Breast epithelium (tissue), 4 donors: ENCODE measurements around the gene PGBD5. TPM values are rescaled to one million over a fixed set of nuclear protein-coding genes. Genes with fewer than 3 reads are reported as not detected.
A peak's percentile ranks its signal among the peaks of the same experiment; 100 is the strongest.

ENCODE experiments used
- DNase-seq, 2 donors: peaks; one replicate each; pipeline ENCODE4 v3.0.0-alpha.2; 2019; ENCODE audit warnings: low spot score in 2 of 2
- H3K27ac ChIP-seq, 2 donors: fragments of 200-600 bp; sonication (generic) in 1 of 2; one replicate each; pipeline ENCODE4 v1.5.1; 2016 to 2019; ENCODE audit warnings: mild to moderate bottlenecking in 1 of 2
- H3K27me3 ChIP-seq, 2 donors: fragments of 200-600 bp; sonication (generic) in 1 of 2; one replicate each; pipeline versions ENCODE4 v1.5.1 to v1.6.0; 2017 to 2019; ENCODE audit warnings: control low read depth in 1 of 2, mild to moderate bottlenecking in 1 of 2
- H3K36me3 ChIP-seq: fragments of 200-600 bp; one replicate; pipeline ENCODE4 v1.5.1; 2019
- H3K4me1 ChIP-seq, 2 donors: fragments of 200-600 bp; sonication (generic); one replicate each; pipeline ENCODE4 v1.5.1; 2016 to 2019; ENCODE audit warnings: control low read depth in 1 of 2
- H3K4me3 ChIP-seq, 3 donors: fragments of 200-600 bp; sonication (generic); 1 replicate in 2 of 3; 2 replicates in 1 of 3; pipeline ENCODE4 v1.5.1; 2016 to 2019; ENCODE audit warnings: mild to moderate bottlenecking in 3 of 3, moderate library complexity in 2 of 3
- H3K9me3 ChIP-seq, 2 donors: fragments of 200-600 bp; sonication (generic) in 1 of 2; one replicate each; pipeline ENCODE4 v1.5.1; 2016 to 2019; ENCODE audit warnings: control low read depth in 1 of 2
- CTCF ChIP-seq, 3 donors: fragments of 450-650 bp; IDR thresholded peaks; one replicate each; pipeline ENCODE4 v1.5.1; 2016 to 2017; ENCODE audit warnings: antibody characterized with exemption in 3 of 3, mild to moderate bottlenecking in 3 of 3, moderate library complexity in 3 of 3
- POLR2A ChIP-seq: fragments of 450-650 bp; IDR thresholded peaks from one replicate; pipeline ENCODE4 v1.6.1; 2016; ENCODE audit warnings: antibody characterized with exemption, mild to moderate bottlenecking, moderate library complexity
- POLR2AphosphoS5 ChIP-seq, 3 donors: sonication (generic); formaldehyde crosslinking; IDR thresholded peaks; one replicate each; pipeline ENCODE4 v1.6.1; 2017; ENCODE audit warnings: antibody characterized with exemption in 3 of 3
- intact Hi-C: fragments of 100-400 bp; cut with DNase I; formaldehyde crosslinking; loops from one replicate; pipeline ENCODE4 v1.15.1; 2023; ENCODE audit warnings: low total_unique reads
- total RNA-seq, 3 donors: library from RNA; depleted of rRNA; stranded (reverse); fragments of >200 nt; gene quantifications; one replicate each; pipeline ENCODE4 v1.1.0, GENCODE V29; 2016

PGBD5 gene
- total RNA-seq, 3 donors from 2014 or later: 0.48 to 0.98 (median 0.59) TPM

DNA sequence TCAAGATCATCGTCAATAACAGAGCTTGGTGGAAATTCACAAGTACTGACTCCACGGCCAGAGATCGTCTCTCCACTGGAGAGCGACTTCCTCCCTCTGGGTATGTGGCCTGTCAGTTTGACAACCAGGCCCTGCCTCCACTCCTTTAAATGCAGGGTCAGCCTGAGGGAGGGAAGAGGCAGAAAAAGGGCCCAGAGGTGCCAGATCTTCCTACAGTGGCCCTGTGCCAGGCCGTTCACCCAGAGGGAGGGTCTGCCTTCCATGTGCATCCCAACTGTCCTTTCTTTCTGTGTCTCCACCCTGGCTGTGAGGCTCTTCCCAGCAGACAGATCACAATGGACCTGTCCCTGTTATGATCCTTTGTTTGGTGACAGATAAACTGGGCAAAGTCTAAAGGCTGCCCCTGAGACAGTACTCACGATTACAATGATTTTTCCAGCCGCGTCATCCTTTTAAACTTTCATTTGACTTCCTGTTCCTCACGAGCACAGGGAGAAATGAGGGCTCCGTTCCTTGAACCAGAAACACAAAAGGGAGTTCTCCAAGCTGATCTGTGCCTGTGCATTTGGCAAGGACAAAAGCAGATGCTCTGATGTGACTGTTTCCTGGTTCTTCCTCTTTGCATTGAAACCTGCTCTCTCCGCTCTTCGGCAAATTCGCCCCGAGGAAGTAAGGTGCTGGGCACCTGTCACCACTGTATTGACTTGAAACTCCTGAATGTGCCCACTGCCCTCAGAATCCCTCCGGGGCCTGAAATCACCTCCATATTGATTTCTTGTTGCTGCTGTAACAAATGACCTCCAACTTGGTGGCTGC is 126.7 kb downstream of the PGBD5 start:
- Histone ChIP-seq H3K27me3 (no peaks in the 10 kb centered on the region), H3K4me3 (no peak overlapping the region), H3K27ac (no peak overlapping the region), H3K36me3 (no peaks in the 10 kb centered on the region), H3K4me1 (no peaks in the 10 kb centered on the region), H3K9me3 (no peaks in the 10 kb centered on the region)
- DNase-seq: peak in 1 of 2 donors; percentile 30
- intact Hi-C loops: no loop called here
- TF ChIP-seq POLR2AphosphoS5 (IDR thresholded peaks at IDR 0.05) (no peak), CTCF (IDR thresholded peaks at IDR 0.05) (no peak), POLR2A (no peak)

- intact Hi-C loops: no loop called here
- DNase-seq: no peak
- Histone ChIP-seq H3K27me3 (no peaks in the 10 kb centered on the region), H3K9me3 (no peaks in the 10 kb centered on the region), H3K4me1 (no peaks in the 10 kb centered on the region), H3K27ac (no peak overlapping the region), H3K36me3 (no peaks in the 10 kb centered on the region), H3K4me3 (no peak overlapping the region)
- TF ChIP-seq POLR2AphosphoS5 (IDR thresholded peaks at IDR 0.05) (no peak), CTCF (IDR thresholded peaks at IDR 0.05) (no peak)
Measured at GRCh38 chr1:230295367-230295766, 130.8 kb downstream of the PGBD5 start.

DNA sequence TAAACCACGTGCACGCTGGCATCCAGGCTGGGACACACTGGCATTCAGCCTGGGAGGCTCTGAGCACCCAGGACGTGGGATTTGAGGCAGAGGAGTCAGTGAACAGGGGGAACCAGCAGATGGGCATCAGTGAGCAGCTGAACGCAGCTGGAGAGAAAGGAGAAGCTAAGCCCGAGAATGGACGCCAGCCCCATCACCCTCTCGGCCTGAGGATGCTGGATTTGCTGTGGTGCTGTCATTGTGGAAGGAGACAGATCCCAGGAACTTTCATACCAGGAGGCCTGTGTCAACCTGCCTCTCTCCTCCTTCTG is 132.8 kb downstream of the PGBD5 start:
- H3K27ac ChIP-seq: no peak overlapping the region
- H3K27me3 ChIP-seq: peaks cover 0 to 6% of the 10 kb centered on the region in 2 donors
- DNase-seq: peak in 1 of 2 donors; percentile 17

DNA sequence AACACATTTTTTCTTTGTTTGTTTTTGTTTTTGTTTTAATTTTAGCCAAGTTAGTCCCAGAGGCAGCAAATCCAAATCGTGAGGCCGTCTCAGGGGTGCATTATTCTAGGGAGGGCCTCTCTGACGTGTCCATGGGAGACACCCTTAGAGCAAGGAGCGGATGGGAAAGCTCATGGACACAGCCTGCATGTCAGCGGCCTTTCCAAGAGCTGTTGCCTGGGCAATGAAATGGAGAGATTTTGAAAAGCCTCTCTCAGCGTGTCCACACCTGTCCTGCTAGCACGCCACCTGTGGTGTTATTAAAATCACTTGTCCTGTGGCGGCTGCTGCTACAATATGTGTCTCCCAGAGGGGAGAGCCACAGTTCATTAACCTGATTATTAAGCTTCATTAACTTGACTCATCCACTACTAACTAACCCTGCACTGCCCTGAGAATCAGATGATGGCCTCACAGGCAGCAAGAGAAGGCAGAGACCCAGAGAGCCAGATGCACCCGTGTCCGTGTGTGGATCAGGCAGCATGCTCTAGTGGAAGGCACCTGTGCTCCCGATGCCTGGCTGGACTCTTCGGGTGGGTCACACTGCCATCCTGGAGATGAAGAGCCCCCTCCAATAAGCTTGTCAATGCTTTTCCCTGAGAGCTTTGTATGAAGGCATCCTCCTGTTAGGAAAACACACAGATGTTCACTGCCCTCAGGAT is 133.3 kb downstream of the PGBD5 start:
- Histone ChIP-seq H3K9me3 (no peaks in the 10 kb centered on the region), H3K4me3 (no peak overlapping the region), H3K27me3 (peaks cover 0 to 7% of the 10 kb centered on the region in 2 donors), H3K36me3 (no peaks in the 10 kb centered on the region), H3K27ac (no peak overlapping the region), H3K4me1 (no peaks in the 10 kb centered on the region)
- intact Hi-C loops: no loop called here
- no peak for TF ChIP-seq CTCF (IDR thresholded peaks at IDR 0.05)
- TF ChIP-seq POLR2A: no peak
- no peak for TF ChIP-seq POLR2AphosphoS5 (IDR thresholded peaks at IDR 0.05)
- DNase-seq: peak in 1 of 2 donors; percentile 19

More for the DNA sequence above, 132.8 kb downstream of the PGBD5 start:
- no peak overlapping the region for H3K4me3 ChIP-seq
- intact Hi-C loops: no loop called here
- H3K36me3 ChIP-seq: no peaks in the 10 kb centered on the region
- no peaks in the 10 kb centered on the region for H3K9me3 ChIP-seq
- no peak for TF ChIP-seq CTCF (IDR thresholded peaks at IDR 0.05)
- no peak for TF ChIP-seq POLR2A
- TF ChIP-seq POLR2AphosphoS5 (IDR thresholded peaks at IDR 0.05): no peak
- H3K4me1 ChIP-seq: no peaks in the 10 kb centered on the region
